Measurements from ENCODE around the gene DHDH.
"Not testable (repeated sequence)": the region's sequence is repeated elsewhere in the genome, so short reads cannot be mapped to it uniquely, and the experiment has no call there.

The DHDH gene

GRCh38 chr19:48933382-48933932 lies at the start of gene DHDH:
Gene DHDH (plus strand): TSS chr19:48933699. CDS start chr19:48933722, 23 bp downstream.
- Histone ChIP-seq H3K4me3 (ENCODE audit: low read length) (peak within 1 kb of the TSS; percentile 74), H3K4me1 (ENCODE audit: control insufficient read depth, insufficient read depth, low read length) (peaks cover 3% of the 10 kb centered on the region)
- peak; percentile 80 for DNase-seq (ENCODE audit: low read depth)

GRCh38 chr19:48883726-48884125 lies 49.8 kb upstream of the DHDH start:
- Histone ChIP-seq H3K4me1 (ENCODE audit: control insufficient read depth, insufficient read depth, low read length) (peaks cover 5% of the 10 kb centered on the region), H3K4me3 (ENCODE audit: low read length) (no peak overlapping the region), H3K36me3 (ENCODE audit: control insufficient read depth, insufficient read depth, low read length, severe bottlenecking) (no peaks in the 10 kb centered on the region), H3K9me3 (ENCODE audit: control insufficient read depth, low read length) (peaks cover 7% of the 10 kb centered on the region), H3K27me3 (replicated peaks; ENCODE audit: control insufficient read depth, insufficient read depth, low read length) (no peaks in the 10 kb centered on the region), H3K9ac (ENCODE audit: low read length) (no peak overlapping the region)
- no peak for DNase-seq (ENCODE audit: low read depth)

More at GRCh38 chr19:48933382-48933932, at the start of gene DHDH:
- Histone ChIP-seq H3K27me3 (replicated peaks; ENCODE audit: control insufficient read depth, insufficient read depth, low read length) (peaks cover 14% of the 10 kb centered on the region), H3K36me3 (ENCODE audit: control insufficient read depth, insufficient read depth, low read length, severe bottlenecking) (no peaks in the 10 kb centered on the region), H3K9me3 (ENCODE audit: control insufficient read depth, low read length) (no peaks in the 10 kb centered on the region), H3K9ac (ENCODE audit: low read length) (no peak within 1 kb of the TSS)

- no peaks in the 10 kb centered on the region for H3K27me3 ChIP-seq (replicated peaks; ENCODE audit: control insufficient read depth, insufficient read depth, low read length)
- no peaks in the 10 kb centered on the region for H3K36me3 ChIP-seq (ENCODE audit: control insufficient read depth, insufficient read depth, low read length, severe bottlenecking)
- DNase-seq (ENCODE audit: low read depth) = no peak
- no peaks in the 10 kb centered on the region for H3K4me1 ChIP-seq (ENCODE audit: control insufficient read depth, insufficient read depth, low read length)
- H3K9ac ChIP-seq (ENCODE audit: low read length) = no peak overlapping the region
- H3K9me3 ChIP-seq (ENCODE audit: control insufficient read depth, low read length) = no peaks in the 10 kb centered on the region
- no peak overlapping the region for H3K4me3 ChIP-seq (ENCODE audit: low read length)
Measured at GRCh38 chr19:48887861-48888612, 45.5 kb upstream of the DHDH start.

- H3K9ac ChIP-seq (ENCODE audit: low read length); H3K9me3 ChIP-seq (ENCODE audit: control insufficient read depth, low read length); DNase-seq (ENCODE audit: low read depth); H3K36me3 ChIP-seq (ENCODE audit: control insufficient read depth, insufficient read depth, low read length, severe bottlenecking); H3K4me1 ChIP-seq (ENCODE audit: control insufficient read depth, insufficient read depth, low read length); H3K4me3 ChIP-seq (ENCODE audit: low read length); H3K27me3 ChIP-seq (replicated peaks; ENCODE audit: control insufficient read depth, insufficient read depth, low read length): not testable (repeated sequence)
Measured at GRCh38 chr19:48889496-48889895, 44.0 kb upstream of the DHDH start.

- H3K27me3 ChIP-seq (replicated peaks; ENCODE audit: control insufficient read depth, insufficient read depth, low read length) = peaks cover 8% of the 10 kb centered on the region
- no peak for DNase-seq (ENCODE audit: low read depth)
- no peaks in the 10 kb centered on the region for H3K4me1 ChIP-seq (ENCODE audit: control insufficient read depth, insufficient read depth, low read length)
- H3K4me3 ChIP-seq (ENCODE audit: low read length) = no peak overlapping the region
- no peaks in the 10 kb centered on the region for H3K9me3 ChIP-seq (ENCODE audit: control insufficient read depth, low read length)
- H3K9ac ChIP-seq (ENCODE audit: low read length) = no peak overlapping the region
- H3K36me3 ChIP-seq (ENCODE audit: control insufficient read depth, insufficient read depth, low read length, severe bottlenecking) = no peaks in the 10 kb centered on the region
Measured at GRCh38 chr19:48890551-48890950, 42.9 kb upstream of the DHDH start.

GRCh38 chr19:48895226-48895625 lies 38.3 kb upstream of the DHDH start:
- Histone ChIP-seq H3K9me3 (ENCODE audit: control insufficient read depth, low read length) (no peaks in the 10 kb centered on the region), H3K4me1 (ENCODE audit: control insufficient read depth, insufficient read depth, low read length) (peaks cover 3% of the 10 kb centered on the region), H3K27me3 (replicated peaks; ENCODE audit: control insufficient read depth, insufficient read depth, low read length) (peaks cover 8% of the 10 kb centered on the region), H3K9ac (ENCODE audit: low read length) (no peak overlapping the region), H3K4me3 (ENCODE audit: low read length) (no peak overlapping the region), H3K36me3 (ENCODE audit: control insufficient read depth, insufficient read depth, low read length, severe bottlenecking) (no peaks in the 10 kb centered on the region)
- DNase-seq (ENCODE audit: low read depth) = no peak

GRCh38 chr19:48896191-48896720 lies 37.2 kb upstream of the DHDH start:
- H3K27me3 ChIP-seq (replicated peaks; ENCODE audit: control insufficient read depth, insufficient read depth, low read length) = peaks cover 8% of the 10 kb centered on the region
- peaks cover 8% of the 10 kb centered on the region for H3K4me1 ChIP-seq (ENCODE audit: control insufficient read depth, insufficient read depth, low read length)
- H3K36me3 ChIP-seq (ENCODE audit: control insufficient read depth, insufficient read depth, low read length, severe bottlenecking) = no peaks in the 10 kb centered on the region
- peak; percentile 42 for DNase-seq (ENCODE audit: low read depth)
- peak overlapping the region; percentile 56 for H3K9ac ChIP-seq (ENCODE audit: low read length)
- peak overlapping the region; percentile 50 for H3K4me3 ChIP-seq (ENCODE audit: low read length)
- H3K9me3 ChIP-seq (ENCODE audit: control insufficient read depth, low read length) = no peaks in the 10 kb centered on the region

GRCh38 chr19:48897181-48897580 lies 36.3 kb upstream of the DHDH start:
- Histone ChIP-seq H3K9ac (ENCODE audit: low read length) (no peak overlapping the region), H3K27me3 (replicated peaks; ENCODE audit: control insufficient read depth, insufficient read depth, low read length) (peaks cover 8% of the 10 kb centered on the region), H3K36me3 (ENCODE audit: control insufficient read depth, insufficient read depth, low read length, severe bottlenecking) (peaks cover 5% of the 10 kb centered on the region), H3K4me1 (ENCODE audit: control insufficient read depth, insufficient read depth, low read length) (peaks cover 16% of the 10 kb centered on the region), H3K4me3 (ENCODE audit: low read length) (no peak overlapping the region), H3K9me3 (ENCODE audit: control insufficient read depth, low read length) (no peaks in the 10 kb centered on the region)
- DNase-seq (ENCODE audit: low read depth) = no peak

- H3K4me1 ChIP-seq (ENCODE audit: control insufficient read depth, insufficient read depth, low read length) = peaks cover 16% of the 10 kb centered on the region
- not testable (repeated sequence) for H3K27me3 ChIP-seq (replicated peaks; ENCODE audit: control insufficient read depth, insufficient read depth, low read length); H3K9me3 ChIP-seq (ENCODE audit: control insufficient read depth, low read length); DNase-seq (ENCODE audit: low read depth)
- H3K4me3 ChIP-seq (ENCODE audit: low read length) = peak overlapping the region; percentile 98
- peaks cover 10% of the 10 kb centered on the region for H3K36me3 ChIP-seq (ENCODE audit: control insufficient read depth, insufficient read depth, low read length, severe bottlenecking)
- peak overlapping the region; percentile 98 for H3K9ac ChIP-seq (ENCODE audit: low read length)
Measured at GRCh38 chr19:48899386-48899749, 34.1 kb upstream of the DHDH start.

- Histone ChIP-seq H3K9me3 (ENCODE audit: control insufficient read depth, low read length) (no peaks in the 10 kb centered on the region), H3K27me3 (replicated peaks; ENCODE audit: control insufficient read depth, insufficient read depth, low read length) (peaks cover 5% of the 10 kb centered on the region), H3K36me3 (ENCODE audit: control insufficient read depth, insufficient read depth, low read length, severe bottlenecking) (peaks cover 14% of the 10 kb centered on the region), H3K9ac (ENCODE audit: low read length) (peak within 1 kb of the TSS; percentile 98), H3K4me3 (ENCODE audit: low read length) (peak within 1 kb of the TSS; percentile 98), H3K4me1 (ENCODE audit: control insufficient read depth, insufficient read depth, low read length) (peaks cover 16% of the 10 kb centered on the region)
- peak; percentile 100 for DNase-seq (ENCODE audit: low read depth)
Measured at GRCh38 chr19:48899781-48900476, 33.6 kb upstream of the DHDH start, which contains the start of gene NUCB1. Gene NUCB1 (plus strand): TSS chr19:48900312. CDS start chr19:48900797, 485 bp downstream.
